Ishikawa (cell line): ENCODE measurements around the gene ABCF3.

Source experiments
- CEBPB ChIP-seq: IDR thresholded peaks from 2 replicates; pipeline ENCODE4 v1.6.1; 2012
- CREB1 ChIP-seq: IDR thresholded peaks from 2 replicates; pipeline ENCODE4 v1.6.1; 2012; ENCODE audit warnings: low read depth
- MAX ChIP-seq: IDR thresholded peaks from 2 replicates; pipeline ENCODE4 v1.6.1; 2012
- RAD21 ChIP-seq: IDR thresholded peaks from 2 replicates; pipeline ENCODE4 v1.6.1; 2012; ENCODE audit warnings: low read depth
- TEAD4 ChIP-seq: IDR thresholded peaks from 2 replicates; pipeline ENCODE4 v1.6.1; 2012
- YY1 ChIP-seq: IDR thresholded peaks from 2 replicates; pipeline ENCODE4 v1.6.1; 2012; ENCODE audit warnings: low read depth
- TF ChIP-seq, protein P1 (sequence below): IDR thresholded peaks from 2 replicates; pipeline ENCODE4 v1.6.1; 2012; ENCODE audit warnings: low read depth, mild to moderate bottlenecking

DNA sequence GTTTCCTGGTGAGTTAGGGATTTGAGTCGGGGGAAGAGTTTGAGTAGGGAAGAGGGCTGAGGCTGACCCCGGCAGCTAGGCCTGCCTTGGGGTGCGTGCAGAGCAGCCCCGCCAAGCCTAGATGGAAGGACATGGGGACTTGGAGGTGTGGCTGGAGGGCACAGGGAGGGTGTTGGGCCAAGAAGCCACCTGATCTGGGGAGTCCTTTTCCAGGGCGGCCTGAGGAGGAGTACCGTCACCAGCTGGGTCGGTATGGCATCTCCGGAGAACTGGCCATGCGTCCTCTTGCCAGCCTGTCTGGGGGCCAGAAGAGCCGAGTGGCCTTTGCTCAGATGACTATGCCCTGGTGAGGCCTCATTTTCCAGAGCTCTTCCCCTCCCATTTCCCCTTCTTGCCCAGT is 6.9 kb downstream of the ABCF3 start:
- TF ChIP-seq YY1 (no peak), CREB1 (no peak), TEAD4 (no peak), CEBPB (no peak), MAX (no peak), RAD21 (no peak)
- TF ChIP-seq, protein P1, sequence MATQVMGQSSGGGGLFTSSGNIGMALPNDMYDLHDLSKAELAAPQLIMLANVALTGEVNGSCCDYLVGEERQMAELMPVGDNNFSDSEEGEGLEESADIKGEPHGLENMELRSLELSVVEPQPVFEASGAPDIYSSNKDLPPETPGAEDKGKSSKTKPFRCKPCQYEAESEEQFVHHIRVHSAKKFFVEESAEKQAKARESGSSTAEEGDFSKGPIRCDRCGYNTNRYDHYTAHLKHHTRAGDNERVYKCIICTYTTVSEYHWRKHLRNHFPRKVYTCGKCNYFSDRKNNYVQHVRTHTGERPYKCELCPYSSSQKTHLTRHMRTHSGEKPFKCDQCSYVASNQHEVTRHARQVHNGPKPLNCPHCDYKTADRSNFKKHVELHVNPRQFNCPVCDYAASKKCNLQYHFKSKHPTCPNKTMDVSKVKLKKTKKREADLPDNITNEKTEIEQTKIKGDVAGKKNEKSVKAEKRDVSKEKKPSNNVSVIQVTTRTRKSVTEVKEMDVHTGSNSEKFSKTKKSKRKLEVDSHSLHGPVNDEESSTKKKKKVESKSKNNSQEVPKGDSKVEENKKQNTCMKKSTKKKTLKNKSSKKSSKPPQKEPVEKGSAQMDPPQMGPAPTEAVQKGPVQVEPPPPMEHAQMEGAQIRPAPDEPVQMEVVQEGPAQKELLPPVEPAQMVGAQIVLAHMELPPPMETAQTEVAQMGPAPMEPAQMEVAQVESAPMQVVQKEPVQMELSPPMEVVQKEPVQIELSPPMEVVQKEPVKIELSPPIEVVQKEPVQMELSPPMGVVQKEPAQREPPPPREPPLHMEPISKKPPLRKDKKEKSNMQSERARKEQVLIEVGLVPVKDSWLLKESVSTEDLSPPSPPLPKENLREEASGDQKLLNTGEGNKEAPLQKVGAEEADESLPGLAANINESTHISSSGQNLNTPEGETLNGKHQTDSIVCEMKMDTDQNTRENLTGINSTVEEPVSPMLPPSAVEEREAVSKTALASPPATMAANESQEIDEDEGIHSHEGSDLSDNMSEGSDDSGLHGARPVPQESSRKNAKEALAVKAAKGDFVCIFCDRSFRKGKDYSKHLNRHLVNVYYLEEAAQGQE: no peak
